Epidermal melanocyte (primary cell): Measurements from ENCODE around the gene PIP5KL1.

ENCODE experiments used
- DNase-seq: peaks from one replicate; pipeline ENCODE4 v3.0.0; 2011; ENCODE audit warnings: low spot score; ENCODE audit not compliant: insufficient read length

Gene PIP5KL1

GRCh38 chr9:127930231-127931091 lies at the start of gene PIP5KL1:
PIP5KL1 (minus strand) TSS chr9:127930777; CDS start chr9:127930752, 25 bp downstream.
- peak; percentile 99 for DNase-seq

- no peak for DNase-seq
Observed at GRCh38 chr9:127980060-127980705, 49.6 kb upstream of the PIP5KL1 start.

- peak; percentile 40 for DNase-seq
Observed at GRCh38 chr9:127979333-127980059, 48.9 kb upstream of the PIP5KL1 start.

GRCh38 chr9:127979015-127979332 lies 48.4 kb upstream of the PIP5KL1 start:
- no peak for DNase-seq

- no peak for DNase-seq
Observed at GRCh38 chr9:127977884-127978647, 47.5 kb upstream of the PIP5KL1 start.

- DNase-seq = no peak
Observed at GRCh38 chr9:127977009-127977883, 46.7 kb upstream of the PIP5KL1 start.

GRCh38 chr9:127976498-127976897 lies 45.9 kb upstream of the PIP5KL1 start:
- no peak for DNase-seq

GRCh38 chr9:127975376-127976315 lies 45.1 kb upstream of the PIP5KL1 start:
- no peak for DNase-seq

GRCh38 chr9:127974769-127975261 lies 44.2 kb upstream of the PIP5KL1 start:
- no peak for DNase-seq

- DNase-seq = no peak
Observed at GRCh38 chr9:127974001-127974768, 43.6 kb upstream of the PIP5KL1 start.

- DNase-seq = no peak
Observed at GRCh38 chr9:127973169-127974000, 42.8 kb upstream of the PIP5KL1 start.

GRCh38 chr9:127972236-127972871 lies 41.8 kb upstream of the PIP5KL1 start:
- no peak for DNase-seq

GRCh38 chr9:127971357-127972235 lies 41.0 kb upstream of the PIP5KL1 start:
- no peak for DNase-seq

GRCh38 chr9:127970401-127971313 lies 40.1 kb upstream of the PIP5KL1 start:
- no peak for DNase-seq
